CD4-positive, alpha-beta T cell treated with Interleukin-12 subunit alpha and Interleukin-12 subunit beta, for 1 hour (primary cell): Measurements from ENCODE around the gene KCNIP4.
"Not testable (repeated sequence)": the region's sequence is repeated elsewhere in the genome, so short reads cannot be mapped to it uniquely, and the experiment has no call there.

Experiments
- DNase-seq: peaks from one replicate; pipeline ENCODE4 v3.0.0-alpha.2; 2020

The KCNIP4 gene

DNA sequence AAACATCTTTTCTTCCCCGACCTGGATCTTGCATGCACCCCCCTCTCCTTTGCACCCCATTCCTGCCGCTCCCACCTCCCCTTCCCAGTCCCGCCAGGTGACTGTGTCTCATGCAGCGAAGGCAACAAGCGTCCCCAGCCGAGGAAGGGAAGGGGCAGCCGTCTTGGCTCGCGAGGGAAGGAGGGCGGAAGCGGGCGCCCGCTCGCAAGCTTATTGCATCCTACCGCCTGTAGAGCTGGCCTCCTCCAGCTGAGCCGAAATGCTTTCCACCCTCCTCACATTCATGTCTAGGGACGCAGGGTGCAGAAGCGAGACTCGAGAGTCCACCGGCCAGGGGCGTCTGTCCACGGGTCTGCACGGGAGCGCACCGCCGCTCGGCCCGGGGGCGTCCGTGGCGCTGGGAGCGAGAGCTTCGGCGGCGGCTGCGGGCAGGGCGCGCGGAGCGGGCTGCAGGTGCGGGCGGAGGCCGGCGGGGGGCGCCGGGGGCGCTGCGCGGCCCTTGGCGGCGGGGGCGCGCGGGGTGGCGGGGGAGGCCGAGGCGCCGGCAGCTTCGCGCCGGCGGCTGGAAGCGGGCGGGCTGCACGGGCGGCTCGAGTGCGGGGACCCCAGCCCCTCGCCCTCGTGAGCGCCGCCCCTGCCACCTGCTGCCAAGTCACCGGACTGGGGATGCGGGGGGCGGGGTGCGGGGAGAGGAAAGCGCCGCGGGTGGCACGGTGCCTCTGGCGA lies at the start of gene KCNIP4:
Gene KCNIP4, minus strand, starts transcription at position 426 of the 726 bp plus-strand sequence.
- no peak for DNase-seq

DNA sequence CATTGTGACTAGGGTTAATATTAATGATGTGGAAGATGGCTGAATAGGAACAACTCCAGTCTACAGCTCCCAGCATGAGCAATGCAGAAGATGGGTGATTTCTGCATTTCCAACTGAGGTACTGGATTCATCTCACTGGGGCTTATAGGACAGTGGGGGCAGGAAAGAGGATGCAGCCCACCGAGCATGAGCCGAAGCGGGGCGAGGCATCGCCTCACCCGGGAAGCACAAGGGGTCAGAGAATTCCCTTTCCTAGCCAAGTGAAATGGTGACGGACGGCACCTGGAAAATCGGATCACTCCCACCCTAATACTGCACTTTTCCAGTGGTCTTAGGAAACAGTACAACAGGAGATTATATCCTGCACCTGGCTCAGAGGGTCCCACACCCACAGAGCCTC lies 48.0 kb upstream of the KCNIP4 start:
- DNase-seq: not testable (repeated sequence)

DNA sequence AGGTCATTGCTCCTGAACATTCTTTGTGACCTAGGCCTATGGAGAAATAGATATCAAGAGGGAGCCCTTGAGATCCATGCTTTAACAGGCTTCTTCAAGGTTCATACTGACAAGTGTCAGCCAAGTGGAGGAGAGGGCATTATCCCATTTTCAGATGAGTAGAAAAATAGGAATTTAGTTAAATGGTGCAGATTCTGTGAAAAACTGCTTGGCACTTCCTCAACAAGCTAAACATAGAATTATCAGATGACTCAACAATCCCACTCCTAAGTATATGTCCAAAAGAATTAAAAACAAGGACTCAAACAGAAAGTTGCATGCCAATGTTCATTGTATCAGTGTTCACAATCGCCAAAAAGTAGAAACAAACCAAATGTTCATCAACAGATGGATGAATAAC lies 43.8 kb upstream of the KCNIP4 start:
- no peak for DNase-seq

DNA sequence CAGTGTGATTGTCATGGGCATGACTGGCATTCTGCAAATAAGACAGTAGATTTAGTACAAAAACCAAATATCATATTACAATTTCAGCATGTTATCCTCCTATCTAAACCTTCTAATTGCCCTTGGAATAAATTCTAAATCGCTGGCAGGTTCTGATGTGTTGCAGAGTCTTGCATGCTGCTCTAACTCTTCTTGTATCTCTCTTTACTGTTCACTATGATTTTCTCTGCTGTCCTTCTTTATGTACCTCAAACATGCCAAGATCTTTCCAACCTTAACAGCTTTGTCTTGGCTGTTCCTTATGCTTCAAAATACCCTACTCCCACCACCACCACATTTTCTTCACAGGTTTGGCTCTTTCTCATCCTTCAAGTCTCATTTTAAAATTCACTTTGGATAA lies 43.0 kb upstream of the KCNIP4 start:
- DNase-seq: no peak

DNA sequence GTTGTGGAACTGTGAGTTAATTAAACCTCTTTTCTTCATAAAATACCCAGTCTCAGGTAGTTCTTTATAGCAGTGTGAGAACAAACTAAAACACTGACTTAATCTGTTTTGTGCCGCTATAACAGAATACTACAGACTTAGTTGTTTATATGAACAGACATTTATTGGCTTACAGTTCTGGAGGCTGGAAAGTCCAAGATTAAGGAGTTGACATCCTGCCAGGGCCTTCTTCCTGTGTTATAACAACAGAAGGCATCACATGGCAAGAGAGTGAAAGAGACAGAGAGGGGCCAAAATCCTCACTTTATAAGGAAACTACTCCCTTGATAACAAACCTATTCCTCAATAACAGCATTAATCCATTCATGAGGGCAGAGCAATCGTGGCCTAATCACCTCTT lies 42.5 kb upstream of the KCNIP4 start:
- DNase-seq: no peak

DNA sequence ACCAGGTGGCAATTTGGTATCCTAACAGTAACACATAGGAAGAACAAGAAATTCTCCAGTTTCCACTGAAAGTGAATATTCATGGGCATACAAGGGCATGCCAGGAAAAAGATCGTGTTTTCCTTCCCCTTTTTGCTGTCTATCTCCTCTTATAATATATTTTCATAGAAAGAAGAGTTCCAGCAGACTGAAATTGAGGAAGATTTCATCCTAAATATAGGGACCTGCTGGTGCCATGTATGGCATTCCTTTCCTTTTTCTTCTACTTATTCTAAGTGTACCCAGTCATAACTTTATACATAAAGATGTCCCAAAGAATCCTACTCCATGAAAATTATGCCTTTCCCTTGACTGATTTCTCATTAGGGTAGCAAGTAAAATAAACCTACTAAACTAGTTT lies 40.8 kb upstream of the KCNIP4 start:
- DNase-seq: no peak

DNA sequence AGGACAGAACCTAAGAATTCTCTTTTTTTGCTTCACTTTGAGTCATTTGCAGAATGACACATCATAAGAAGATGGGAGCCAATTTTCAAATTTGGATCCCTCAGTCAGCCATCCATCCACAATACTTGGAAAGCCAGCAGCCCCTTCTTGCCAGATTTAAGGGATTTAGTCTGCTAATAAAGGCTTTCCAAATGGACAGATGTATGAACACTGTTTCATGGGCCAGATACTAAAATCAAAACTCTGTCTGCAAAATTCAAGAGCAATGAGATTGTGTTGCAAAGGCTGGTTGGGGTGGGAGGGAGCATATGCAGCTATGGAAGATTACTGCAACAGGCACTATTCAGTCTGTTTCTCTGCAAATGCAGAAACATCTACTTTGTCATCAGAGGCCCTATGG lies 37.7 kb upstream of the KCNIP4 start:
- DNase-seq: no peak

DNA sequence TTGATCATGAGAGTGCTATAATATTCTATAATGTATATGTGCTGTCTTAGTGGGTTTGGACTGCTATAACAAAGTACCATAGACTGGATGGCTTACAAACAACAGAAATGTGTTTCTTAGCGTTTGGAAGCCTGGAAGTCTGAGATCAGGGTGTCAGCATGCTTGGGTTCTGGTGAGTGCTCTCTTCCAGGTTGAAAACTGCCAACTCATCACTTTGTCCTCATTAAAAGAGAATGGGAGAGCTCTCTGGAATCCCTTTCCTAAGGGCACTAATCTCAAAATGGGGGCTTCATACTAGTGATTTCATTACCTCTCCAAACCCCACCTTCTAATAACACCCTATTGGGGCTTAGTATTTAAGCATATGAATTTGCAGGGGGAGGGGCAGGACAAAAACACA lies 33.5 kb upstream of the KCNIP4 start:
- DNase-seq: no peak

DNA sequence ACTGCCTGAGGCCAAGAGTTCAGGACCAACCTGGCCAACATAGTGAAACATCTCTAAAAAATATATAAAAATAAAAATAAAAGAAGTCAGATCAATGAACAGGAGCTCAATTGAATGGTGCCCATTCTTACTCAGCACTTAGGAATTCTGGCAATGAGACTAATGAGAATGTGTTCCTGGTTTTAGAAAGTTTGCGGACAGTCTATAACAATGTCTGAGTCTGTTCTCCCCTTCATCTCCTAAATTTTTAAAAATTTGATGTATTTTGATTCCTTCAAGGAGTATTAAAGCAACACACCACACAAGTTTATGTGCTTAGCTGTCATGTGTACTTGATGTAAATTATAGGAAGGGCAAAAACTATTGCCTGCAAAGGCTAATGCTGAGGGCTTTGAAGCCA lies 30.6 kb upstream of the KCNIP4 start:
- DNase-seq: no peak

DNA sequence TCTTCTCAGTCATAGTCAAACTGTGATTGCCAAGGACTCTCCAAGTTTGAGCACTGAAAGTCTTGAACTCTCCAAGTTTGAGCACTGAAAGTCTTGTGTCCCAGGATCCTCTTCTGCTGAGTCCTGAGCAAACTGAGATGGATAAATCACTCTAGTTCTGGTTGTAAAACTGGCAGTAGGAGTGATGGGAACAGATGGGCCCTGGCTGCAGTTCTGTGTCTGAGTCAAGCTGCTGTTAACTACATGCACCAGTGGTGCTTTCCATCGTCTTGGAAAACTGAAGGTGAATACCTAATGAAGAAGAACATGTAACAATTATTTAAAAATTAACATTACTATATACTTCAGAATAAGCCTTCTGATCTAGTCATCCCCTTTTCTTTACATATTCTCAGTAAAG lies 27.6 kb upstream of the KCNIP4 start:
- no peak for DNase-seq

DNA sequence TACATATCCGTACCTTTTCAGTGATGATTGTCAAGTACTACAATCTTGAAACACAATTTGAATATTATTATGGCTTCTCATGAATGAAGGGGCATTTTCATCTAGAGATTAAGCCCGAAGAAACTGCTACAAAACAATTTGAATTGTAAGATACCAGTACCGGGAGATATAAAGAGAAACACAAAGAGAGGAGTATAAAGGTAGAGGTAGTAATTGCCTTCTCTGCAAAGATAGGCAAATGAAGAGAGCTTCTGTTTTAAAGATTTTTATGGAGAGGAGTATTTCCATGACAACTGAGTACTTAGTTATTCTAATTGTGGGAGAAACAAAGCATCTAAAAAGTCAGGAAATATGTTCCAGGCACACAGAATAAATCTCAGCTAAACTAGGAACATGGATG lies 25.3 kb upstream of the KCNIP4 start:
- DNase-seq: no peak

DNA sequence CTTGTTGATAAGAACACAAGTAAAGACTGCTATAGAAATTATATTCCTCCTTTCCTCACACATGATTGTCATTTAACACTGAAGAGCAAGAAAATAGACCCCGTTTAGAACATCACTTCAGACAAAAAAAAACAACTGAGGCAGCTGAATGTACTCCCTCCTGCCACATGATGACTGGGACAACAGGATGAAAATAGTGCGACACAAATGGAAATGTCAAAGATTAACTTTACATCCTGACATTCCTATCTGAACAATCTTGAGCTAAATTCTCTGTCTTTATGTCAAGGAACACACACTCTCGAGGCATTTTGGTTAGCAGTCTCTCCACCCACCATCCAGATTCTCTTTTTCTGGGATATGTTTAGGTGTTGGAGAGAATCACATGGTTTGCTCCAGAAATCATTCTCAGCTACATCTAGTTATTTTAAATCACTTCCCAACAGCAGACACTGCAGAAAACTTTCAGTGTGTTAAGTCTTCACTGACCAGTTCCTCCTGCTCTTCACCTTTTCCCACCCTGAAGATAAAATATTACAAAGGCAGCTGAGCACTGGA lies 16.3 kb upstream of the KCNIP4 start:
- DNase-seq: no peak

DNA sequence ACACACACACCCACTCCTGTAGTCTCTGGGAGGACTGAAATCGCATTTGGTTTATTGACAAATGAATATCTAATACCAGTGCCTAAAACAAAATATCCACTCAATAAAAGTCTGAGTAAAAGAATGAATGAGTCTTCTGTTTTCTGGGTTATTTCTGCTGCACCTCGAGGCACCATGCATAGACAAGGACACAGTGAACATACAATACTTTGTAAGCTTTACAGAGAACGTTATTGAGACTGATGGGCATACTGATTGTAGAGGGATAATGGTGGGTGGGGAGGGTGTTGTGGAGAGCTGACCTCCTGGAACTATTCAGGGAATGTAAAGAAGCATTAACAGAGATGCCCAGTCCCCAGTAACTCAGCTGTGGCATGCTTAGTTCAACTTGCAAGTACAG lies 14.1 kb upstream of the KCNIP4 start:
- DNase-seq: no peak

DNA sequence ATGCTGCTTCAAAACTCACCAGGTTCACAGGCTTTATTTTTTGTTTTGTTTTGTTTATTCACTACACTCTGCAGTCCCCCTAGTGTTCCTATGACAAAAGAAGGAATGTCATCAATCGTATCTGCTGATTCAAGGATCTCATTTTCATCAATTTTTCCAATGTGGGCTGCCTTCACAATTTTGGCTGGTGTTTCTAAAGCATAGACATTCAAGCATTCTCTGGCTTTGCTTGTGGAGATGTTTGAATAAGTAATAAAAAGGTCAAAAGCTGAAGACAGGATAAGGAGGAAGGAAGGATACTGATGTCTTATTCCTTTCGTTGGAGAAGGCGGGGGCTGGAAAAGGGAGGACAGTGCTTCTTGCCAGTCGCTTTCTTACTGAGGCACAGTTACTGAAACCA lies 12.2 kb upstream of the KCNIP4 start:
- no peak for DNase-seq

DNA sequence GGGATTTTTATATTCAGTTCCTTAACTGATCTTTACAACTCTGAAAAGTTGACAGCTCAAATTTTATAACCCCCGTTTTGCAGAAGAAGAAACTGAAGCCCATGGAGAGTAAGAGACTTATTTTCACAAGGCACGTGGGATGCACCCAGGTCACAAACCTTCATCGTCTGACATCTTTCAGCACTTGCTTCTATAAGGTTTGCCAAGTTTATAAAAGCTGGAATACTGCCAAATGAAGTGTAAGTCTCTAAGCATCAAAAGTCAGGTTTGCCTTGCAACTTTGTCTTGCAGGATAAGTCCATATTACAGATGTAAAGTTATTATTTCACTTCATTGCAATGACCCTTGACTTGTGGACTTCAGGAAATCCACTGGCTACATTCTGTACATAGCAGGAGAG lies 6.3 kb upstream of the KCNIP4 start:
- DNase-seq: no peak

DNA sequence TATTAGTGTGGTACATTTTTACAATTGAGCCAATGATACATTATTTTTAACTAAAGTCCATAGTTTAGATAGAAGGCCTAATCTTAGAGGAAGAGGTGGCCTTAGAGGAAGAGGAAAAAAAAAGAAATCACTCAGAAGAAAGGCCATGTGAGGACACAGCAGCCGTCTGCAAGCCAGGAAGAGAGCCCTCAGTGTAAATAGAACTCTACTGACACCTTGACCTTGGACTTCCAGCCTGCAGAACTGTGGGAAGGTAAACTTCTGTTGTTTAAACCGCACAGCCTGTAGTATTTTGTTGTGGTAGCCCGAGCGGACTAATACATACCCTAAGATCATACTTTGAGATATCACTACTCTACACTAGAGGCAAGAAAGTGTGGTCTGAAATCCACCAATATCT lies 5.1 kb upstream of the KCNIP4 start:
- no peak for DNase-seq

DNA sequence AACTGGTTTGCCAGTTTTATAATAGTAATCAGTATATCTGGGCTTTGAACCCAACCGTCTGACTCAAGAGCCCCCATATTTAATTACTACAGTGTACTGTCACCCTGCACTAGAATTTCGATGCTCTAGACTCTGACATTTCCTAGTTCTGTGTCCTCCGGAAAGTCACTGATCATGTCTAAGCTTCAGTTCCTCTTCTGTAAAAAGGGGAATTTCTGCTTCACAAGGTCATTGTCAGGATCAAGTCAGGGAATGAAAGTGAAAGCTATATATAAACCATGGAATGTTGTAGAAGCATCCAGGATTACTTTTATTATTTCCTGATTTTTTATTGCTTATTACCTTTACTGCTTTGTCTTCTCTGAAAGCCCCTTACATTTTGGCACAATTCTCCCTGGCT lies 4.0 kb upstream of the KCNIP4 start:
- no peak for DNase-seq

DNA sequence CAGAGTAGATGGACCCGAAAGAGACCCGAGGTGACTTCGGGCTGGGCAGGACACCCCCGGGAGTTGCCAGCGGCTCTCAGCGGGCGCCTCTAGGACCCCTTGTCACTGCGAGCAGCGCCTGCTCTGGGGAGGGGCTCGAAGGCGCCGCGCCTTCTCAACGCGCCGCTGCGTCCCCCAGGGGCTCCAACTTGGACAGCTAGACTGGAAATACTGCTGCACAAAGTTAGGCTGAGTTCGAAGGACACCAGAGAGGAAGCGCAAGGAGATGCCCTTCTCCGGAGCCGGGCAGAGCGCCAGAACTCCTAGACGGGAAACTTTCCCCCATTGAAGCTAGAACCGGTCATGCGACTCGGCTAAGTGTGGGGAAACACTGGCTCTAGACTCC lies 493 bp upstream of the KCNIP4 start:
- no peak for DNase-seq

DNA sequence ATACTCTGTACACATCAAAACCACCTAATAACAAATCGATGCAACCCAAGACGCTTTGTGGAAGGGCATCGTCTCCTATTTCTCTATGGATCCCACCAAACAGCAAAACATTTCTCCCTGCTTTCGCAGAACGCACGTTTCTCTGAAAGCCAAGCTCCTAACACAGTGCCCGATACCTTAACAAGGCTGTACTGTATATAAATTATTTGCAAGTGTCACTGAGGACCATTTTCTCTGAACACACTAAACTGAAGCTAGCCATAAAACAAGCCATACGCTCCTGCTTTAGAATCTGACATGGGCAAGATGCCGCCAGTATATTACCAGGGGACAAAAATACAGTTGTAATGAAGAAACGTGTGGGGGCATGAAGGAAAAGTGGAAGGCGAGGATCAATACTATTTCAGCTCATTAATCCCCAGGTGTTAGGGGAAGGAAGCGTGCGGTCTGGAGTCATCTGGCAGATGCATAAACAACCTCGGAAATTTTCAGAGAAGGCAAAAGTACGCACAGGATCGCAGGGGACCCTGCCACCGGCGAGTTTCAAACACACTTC lies 703 bp downstream of the KCNIP4 start:
- DNase-seq: no peak

DNA sequence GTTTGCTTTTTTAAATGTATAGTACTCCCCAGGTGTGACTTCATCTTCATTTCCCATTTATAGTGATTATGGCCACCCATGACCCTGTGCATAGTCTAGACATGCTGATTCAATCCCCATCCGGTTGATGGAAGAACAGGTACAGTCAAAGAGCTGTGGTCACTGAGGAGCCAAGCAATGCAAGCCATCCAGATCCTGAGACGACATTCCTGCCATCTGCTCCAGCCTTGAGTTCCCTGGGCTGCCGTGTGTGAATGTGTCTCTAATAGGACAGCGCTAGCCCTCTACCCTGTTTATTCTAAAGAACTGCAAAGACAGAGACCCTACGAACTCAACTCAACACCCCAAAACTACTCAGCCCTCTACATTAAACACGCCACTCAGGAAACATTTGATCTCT lies 1.7 kb downstream of the KCNIP4 start:
- DNase-seq: no peak

DNA sequence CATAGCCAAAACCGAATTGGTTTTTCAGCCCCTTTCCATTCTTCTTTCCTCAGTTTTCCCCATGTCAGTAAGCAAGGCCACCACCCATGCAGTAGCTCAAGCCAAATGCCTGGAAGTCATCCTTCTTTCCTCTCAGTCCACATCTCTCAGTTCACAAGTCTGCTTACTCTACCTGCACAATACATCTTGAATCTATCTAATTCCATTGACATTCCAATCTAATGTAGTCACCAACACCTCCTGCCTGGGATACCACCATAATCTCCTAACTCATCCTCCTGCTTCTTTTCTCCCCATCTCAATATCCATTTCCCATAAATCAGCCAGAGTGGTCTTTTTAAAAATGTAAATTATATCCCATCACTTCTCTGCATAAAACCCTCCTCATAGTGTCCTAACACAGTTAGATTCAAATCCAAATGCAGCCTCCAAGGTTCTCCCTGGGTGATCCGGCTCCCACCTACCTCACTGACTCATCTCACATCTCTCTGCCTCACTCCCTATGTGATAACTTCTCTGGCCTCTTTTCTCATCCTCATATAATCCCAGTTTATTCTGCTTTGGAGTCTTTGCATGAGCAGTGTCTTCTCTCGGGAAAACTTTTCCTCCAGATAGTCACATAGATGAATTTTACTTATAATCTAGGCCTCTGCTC lies 26.9 kb downstream of the KCNIP4 start:
- DNase-seq: no peak

DNA sequence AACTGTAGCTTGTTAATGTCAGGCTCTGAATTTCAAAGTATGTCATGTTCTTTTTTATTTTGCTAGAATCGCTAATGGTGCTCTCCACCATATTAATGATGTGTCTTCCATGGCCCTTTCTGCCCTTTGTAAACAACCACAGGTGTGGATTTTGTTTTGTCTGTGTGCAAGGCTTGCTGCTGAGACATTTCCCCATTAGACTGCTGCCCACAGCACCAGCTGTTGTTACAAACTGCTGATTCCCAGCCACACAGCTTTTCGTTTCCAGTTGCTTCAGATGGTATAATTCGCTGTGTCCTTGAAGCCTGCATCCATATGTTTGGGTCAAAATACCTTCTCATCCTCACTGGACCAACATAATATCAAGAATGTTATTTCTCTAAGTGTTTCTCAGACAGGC lies 32.8 kb downstream of the KCNIP4 start:
- no peak for DNase-seq

DNA sequence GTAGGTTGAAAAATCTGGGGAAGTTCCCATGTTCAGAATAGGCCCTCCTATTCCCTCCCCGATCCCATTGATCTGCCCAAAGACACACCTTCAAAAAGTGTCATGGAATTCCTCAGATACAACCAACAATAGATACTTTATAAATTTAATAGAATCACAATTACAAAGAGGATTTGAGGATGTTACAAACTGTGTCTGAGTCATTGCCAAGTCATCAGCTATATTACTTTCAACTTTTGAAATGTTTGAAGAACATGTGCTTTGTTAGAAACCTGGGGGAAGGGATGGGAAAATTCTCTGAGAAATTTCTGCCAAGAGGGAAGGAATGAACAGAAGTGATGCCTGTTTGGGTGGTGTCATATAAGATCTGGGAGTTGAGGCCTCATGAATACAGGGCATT lies 46.7 kb downstream of the KCNIP4 start:
- DNase-seq: no peak

DNA sequence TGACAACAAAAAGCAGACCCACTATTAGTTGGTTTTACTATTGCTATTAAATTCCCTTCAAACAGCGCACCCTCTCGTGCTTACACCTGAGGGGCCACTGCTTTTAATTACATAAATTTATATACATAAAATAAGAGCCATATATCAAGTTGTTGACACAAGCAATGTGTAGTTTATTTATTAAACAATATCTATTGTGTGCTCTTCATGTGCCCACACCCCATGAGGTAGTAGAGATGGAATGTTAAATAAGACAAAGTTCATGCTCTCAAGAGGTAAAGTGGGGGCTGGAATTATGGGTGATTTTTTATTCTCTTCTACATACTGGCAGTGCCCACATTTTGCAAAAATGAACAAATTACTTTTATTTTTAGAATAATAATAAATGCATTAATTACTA lies 47.3 kb downstream of the KCNIP4 start:
- DNase-seq: no peak

DNA sequence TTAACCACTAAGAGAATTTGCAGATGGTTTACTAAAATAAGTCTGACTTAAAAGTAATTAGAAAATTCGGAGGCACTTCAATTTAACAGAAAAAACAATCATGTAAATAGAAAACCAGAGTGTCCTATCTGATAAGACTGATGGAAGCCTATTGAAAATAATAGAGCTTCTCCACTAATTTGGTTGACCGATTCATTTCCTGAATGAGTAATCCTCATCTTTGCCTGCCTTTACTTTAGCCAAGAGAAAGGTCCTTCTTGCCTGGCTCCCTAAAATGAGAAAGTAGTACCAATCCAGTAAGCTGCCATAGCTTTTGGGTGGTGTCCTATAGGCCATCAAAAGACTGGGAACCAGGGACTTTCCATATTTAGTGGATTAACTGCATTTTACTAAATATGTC lies 48.4 kb downstream of the KCNIP4 start:
- DNase-seq: no peak
